Thyroid gland (tissue), 4 donors: Measurements from ENCODE around the gene ITGA1. TPM values are rescaled to one million over a fixed set of nuclear protein-coding genes. Genes with fewer than 3 reads are reported as not detected.

Source experiments
- DNase-seq, 2 donors: peaks; one replicate each; pipeline ENCODE4 v3.0.0-alpha.2; 2019
- H3K27ac ChIP-seq, 3 donors: fragments of 200-600 bp; sonication (generic); 1 replicate in 2 of 3; 2 replicates in 1 of 3; pipeline ENCODE4 v1.5.1; 2016 to 2019; ENCODE audit warnings: mild to moderate bottlenecking in 1 of 3, moderate library complexity in 1 of 3
- H3K27me3 ChIP-seq: fragments of 200-600 bp; sonication (generic); one replicate; pipeline ENCODE4 v1.5.1; 2019
- H3K36me3 ChIP-seq, 2 donors: fragments of 200-600 bp; sonication (generic); one replicate each; pipeline ENCODE4 v1.5.1; 2016 to 2019
- H3K4me1 ChIP-seq, 2 donors: fragments of 200-600 bp; sonication (generic); one replicate each; pipeline ENCODE4 v1.5.1; 2017 to 2019
- H3K4me3 ChIP-seq, 3 donors: fragments of 200-600 bp; sonication (generic); replicated peaks in 1 of 3; 1 replicate in 2 of 3; 2 replicates in 1 of 3; pipeline ENCODE4 v1.5.1; 2016; ENCODE audit warnings: mild to moderate bottlenecking in 1 of 3
- H3K9me3 ChIP-seq: fragments of 200-600 bp; sonication (generic); one replicate; pipeline ENCODE4 v1.5.1; 2017
- CTCF ChIP-seq, 6 experiments: fragments of 200-600 bp in 3 of 6; fragments of 450-650 bp in 3 of 6; sonication (generic) in 3 of 6; IDR thresholded peaks; one replicate each; pipeline ENCODE4 v1.5.1; 2016 to 2019; ENCODE audit warnings: antibody characterized with exemption in 6 of 6, mild to moderate bottlenecking in 2 of 6, inconsistent platforms in 1 of 6, moderate library complexity in 1 of 6
- POLR2A ChIP-seq, 2 donors: fragments of 450-650 bp; IDR thresholded peaks; one replicate each; pipeline ENCODE4 v1.6.1; 2017; ENCODE audit warnings: antibody characterized with exemption in 2 of 2, mild to moderate bottlenecking in 2 of 2, moderate library complexity in 1 of 2
- whole genome bisulfite sequencing, 2 donors: methylation state at CpG; one replicate each; pipeline ENCODE4 v1.1.5; 2017; 5-methylcytosine and 5-hydroxymethylcytosine counted together
- intact Hi-C: fragments of 100-400 bp; cut with DNase I; formaldehyde crosslinking; loops from one replicate; pipeline ENCODE4 v1.15.1; 2023
- total RNA-seq, 4 donors: library from RNA; depleted of rRNA; stranded (reverse); fragments of >200 nt; gene quantifications; one replicate each; pipeline ENCODE4 v1.2.3, GENCODE V29; 2016

Gene ITGA1
- total RNA-seq, 4 donors from 2014 or later: 38.7 to 85.9 (median 52.6) TPM

GRCh38 chr5:52922384-52922783 lies 134.7 kb downstream of the ITGA1 start:
- Histone ChIP-seq H3K27me3 (no peaks in the 10 kb centered on the region), H3K4me1 (peaks cover 0 to 4% of the 10 kb centered on the region in 2 donors), H3K9me3 (no peaks in the 10 kb centered on the region), H3K27ac (no peak overlapping the region), H3K36me3 (peaks cover 0 to 8% of the 10 kb centered on the region in 2 donors), H3K4me3 (no peak overlapping the region)
- 46 to 67% methylated on average over 2 of the region's 2 CpGs for WGBS, 2 donors
- no peak for DNase-seq
- intact Hi-C loops: no loop called here
- TF ChIP-seq POLR2A (IDR thresholded peaks at IDR 0.05) (no peak), CTCF (IDR thresholded peaks at IDR 0.05) (no peak)

GRCh38 chr5:52924456-52924855 lies 136.7 kb downstream of the ITGA1 start:
- H3K36me3 ChIP-seq: peaks cover 0 to 8% of the 10 kb centered on the region in 2 donors
- H3K27ac ChIP-seq: no peak overlapping the region
- DNase-seq: no peak
- 83 to 92% methylated on average over 8 of the region's 8 CpGs for WGBS, 2 donors
- TF ChIP-seq POLR2A (IDR thresholded peaks at IDR 0.05) (no peak), CTCF (IDR thresholded peaks at IDR 0.05) (no peak)
- H3K4me1 ChIP-seq: peaks cover 0 to 4% of the 10 kb centered on the region in 2 donors
- no peaks in the 10 kb centered on the region for H3K9me3 ChIP-seq
- no peaks in the 10 kb centered on the region for H3K27me3 ChIP-seq
- intact Hi-C loops: no loop called here
- H3K4me3 ChIP-seq: no peak overlapping the region

- Histone ChIP-seq H3K36me3 (peaks cover 0 to 8% of the 10 kb centered on the region in 2 donors), H3K4me1 (peaks cover 0 to 4% of the 10 kb centered on the region in 2 donors), H3K27me3 (no peaks in the 10 kb centered on the region), H3K9me3 (no peaks in the 10 kb centered on the region), H3K4me3 (no peak overlapping the region), H3K27ac (no peak overlapping the region)
- no peak for DNase-seq
- WGBS, 2 donors: 89 to 94% methylated on average over 5 of the region's 5 CpGs
- intact Hi-C loops: no loop called here
- TF ChIP-seq CTCF (IDR thresholded peaks at IDR 0.05) (no peak), POLR2A (IDR thresholded peaks at IDR 0.05) (no peak)
Measured at GRCh38 chr5:52925001-52925400, 137.3 kb downstream of the ITGA1 start.

- no peak for DNase-seq
- H3K4me3 ChIP-seq: no peak overlapping the region
- no peaks in the 10 kb centered on the region for H3K9me3 ChIP-seq
- 53 to 94% methylated on average over 2 of the region's 2 CpGs for WGBS, 2 donors
- H3K36me3 ChIP-seq: no peaks in the 10 kb centered on the region
- no peaks in the 10 kb centered on the region for H3K4me1 ChIP-seq
- no peak for TF ChIP-seq CTCF (IDR thresholded peaks at IDR 0.05)
- no peak for TF ChIP-seq POLR2A (IDR thresholded peaks at IDR 0.05)
- no peak overlapping the region for H3K27ac ChIP-seq
- intact Hi-C loops: no loop called here
- no peaks in the 10 kb centered on the region for H3K27me3 ChIP-seq
Measured at GRCh38 chr5:52928689-52929088, 141.0 kb downstream of the ITGA1 start.

- no peak overlapping the region for H3K27ac ChIP-seq
- no peaks in the 10 kb centered on the region for H3K27me3 ChIP-seq
- TF ChIP-seq CTCF (IDR thresholded peaks at IDR 0.05) (no peak), POLR2A (IDR thresholded peaks at IDR 0.05) (no peak)
- H3K9me3 ChIP-seq: no peaks in the 10 kb centered on the region
- intact Hi-C loops: no loop called here
- no peak overlapping the region for H3K4me3 ChIP-seq
- peaks cover 0 to 14% of the 10 kb centered on the region in 2 donors for H3K36me3 ChIP-seq
- H3K4me1 ChIP-seq: no peaks in the 10 kb centered on the region
- DNase-seq: no peak
Measured at GRCh38 chr5:52938226-52938625, 150.5 kb downstream of the ITGA1 start.
